HG03196 (cell line): ENCODE data around the gene TRMT10A.

Experiments used
- ATAC-seq: cut with Tn5 transposase; IDR thresholded peaks from one replicate; pipeline ENCODE4 v1.9.1; 2021; ENCODE audit not compliant: unreplicated experiment

Gene TRMT10A, protein sequence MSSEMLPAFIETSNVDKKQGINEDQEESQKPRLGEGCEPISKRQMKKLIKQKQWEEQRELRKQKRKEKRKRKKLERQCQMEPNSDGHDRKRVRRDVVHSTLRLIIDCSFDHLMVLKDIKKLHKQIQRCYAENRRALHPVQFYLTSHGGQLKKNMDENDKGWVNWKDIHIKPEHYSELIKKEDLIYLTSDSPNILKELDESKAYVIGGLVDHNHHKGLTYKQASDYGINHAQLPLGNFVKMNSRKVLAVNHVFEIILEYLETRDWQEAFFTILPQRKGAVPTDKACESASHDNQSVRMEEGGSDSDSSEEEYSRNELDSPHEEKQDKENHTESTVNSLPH

GRCh38 chr4:99563310-99564186, at the start of gene TRMT10A:
Gene TRMT10A, minus strand, starts transcription at chr4:99564039. Its CDS starts 4,701 bp downstream, at chr4:99559338.
- ATAC-seq = peak; percentile 95

DNA sequence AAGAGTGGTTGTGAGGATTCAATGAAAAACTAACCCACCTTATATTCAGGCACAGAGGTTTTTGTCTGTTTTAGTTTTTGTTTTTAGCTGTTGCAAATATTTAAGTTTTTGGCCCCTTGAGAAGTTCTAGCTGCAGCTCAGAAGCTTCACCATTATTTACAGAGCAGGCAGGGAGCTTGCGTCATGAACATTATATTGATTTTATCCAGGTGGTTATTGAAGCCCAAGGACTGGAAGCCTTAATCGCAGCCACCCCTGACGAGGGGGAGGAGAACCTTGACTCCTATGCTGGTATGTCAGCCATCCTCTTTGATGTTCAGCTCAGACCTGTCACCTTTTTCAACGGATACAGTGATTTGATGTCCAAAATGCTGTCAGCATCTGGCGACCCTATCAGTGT, 48.9 kb upstream of the TRMT10A start:
- ATAC-seq = no peak

GRCh38 chr4:99612281-99612680, 48.4 kb upstream of the TRMT10A start:
- ATAC-seq = no peak

DNA sequence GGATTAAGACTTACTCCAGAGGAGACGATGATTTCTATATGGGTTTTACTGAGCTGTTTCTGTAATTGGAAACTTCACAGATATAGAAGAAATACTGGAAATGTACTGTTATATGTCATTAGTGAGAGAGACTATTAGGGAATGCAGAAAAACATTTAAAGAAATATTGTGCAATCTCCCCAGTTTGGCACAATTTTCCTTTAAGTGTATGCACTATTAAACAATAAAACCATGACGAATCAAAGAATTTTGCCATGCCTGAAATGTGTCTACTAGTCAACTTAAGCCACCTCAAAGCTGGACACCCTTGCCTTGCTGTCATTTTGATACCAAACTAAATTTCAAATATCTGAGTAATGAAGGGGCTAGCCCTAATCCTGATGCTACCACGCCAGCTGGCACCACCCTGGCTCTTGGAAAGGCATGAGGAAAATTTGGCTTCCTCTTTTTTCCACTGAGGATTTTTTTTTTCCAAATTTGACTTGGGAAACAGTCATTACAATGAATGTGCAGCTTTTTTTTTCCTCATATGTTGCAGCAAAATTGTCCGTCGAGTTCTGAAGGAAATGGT, 46.9 kb upstream of the TRMT10A start:
- no peak for ATAC-seq

DNA sequence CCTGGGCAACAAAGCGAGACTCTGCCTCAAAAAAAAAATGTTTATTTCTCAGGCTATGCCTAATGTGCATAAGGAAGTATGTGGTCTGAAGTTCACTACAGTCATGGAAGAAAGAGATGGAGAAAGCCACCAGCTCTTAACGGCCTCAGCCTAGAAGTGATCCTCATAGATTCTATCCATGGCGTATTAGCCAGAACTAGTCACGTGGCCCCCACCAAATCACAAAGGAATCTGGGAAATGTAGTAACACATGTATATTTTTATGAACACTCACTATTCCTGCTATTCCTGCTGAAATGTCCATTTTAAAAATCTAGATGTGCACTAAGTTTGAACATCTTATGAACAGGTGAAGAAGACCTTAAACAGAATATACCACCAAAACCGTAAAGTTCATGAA, 44.6 kb upstream of the TRMT10A start:
- no peak for ATAC-seq

DNA sequence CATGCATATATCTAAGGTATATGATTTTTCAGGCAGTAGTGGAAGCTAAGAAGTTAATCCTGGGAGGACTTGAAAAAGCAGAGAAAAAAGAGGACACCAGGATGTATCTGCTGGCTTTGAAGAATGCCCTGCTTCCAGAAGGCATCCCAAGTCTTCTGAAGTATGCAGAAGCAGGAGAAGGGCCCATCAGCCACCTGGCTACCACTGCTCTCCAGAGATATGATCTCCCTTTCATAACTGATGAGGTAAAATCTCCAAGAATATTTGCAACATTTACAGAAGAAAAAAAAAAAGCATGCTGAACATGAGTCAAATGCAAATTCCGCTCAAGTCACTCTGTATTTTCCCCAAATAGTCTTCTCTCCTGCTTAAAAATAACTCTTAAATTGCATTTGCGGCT, 42.9 kb upstream of the TRMT10A start:
- no peak for ATAC-seq

- ATAC-seq = no peak
Measured at GRCh38 chr4:99594818-99595217, 31.0 kb upstream of the TRMT10A start.

DNA sequence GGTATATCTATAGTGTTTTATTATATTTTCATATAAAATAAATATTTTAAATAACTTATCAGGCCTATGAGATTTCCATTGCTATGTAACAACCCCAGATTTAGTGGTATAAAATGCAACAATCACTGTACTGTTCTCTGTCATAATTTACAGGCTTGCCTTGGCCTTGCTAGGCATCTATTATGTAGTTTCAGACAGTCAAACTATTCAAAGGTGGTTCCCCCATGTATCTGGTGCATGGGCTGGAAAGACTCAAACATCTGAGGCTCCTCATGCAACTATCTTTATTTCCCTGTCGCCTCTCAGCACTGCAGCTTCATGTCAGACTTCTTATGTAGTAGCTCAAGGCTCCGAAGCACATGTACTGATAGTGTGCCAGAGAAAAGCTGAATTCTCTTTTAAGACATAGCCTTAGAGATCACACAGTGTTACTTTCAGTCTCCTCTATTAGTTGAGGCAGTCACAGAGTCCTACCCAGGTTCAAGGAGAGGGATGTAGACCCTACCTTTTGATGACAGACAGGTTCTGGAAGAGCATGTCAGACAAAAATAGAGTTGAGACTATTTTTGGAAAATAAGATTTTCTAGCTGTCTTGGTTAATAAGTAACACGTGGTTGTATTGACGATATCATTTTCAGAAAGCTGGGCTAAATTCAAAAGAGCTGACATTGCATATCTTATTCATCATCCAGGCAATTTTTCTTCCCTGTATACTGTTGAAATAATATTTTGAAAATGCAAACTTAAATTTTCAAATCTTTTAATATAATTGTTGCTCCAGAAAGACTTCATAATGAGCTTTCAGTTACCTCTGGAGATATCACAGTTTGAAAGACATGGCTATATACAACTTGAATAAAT, 30.2 kb upstream of the TRMT10A start:
- ATAC-seq = no peak

DNA sequence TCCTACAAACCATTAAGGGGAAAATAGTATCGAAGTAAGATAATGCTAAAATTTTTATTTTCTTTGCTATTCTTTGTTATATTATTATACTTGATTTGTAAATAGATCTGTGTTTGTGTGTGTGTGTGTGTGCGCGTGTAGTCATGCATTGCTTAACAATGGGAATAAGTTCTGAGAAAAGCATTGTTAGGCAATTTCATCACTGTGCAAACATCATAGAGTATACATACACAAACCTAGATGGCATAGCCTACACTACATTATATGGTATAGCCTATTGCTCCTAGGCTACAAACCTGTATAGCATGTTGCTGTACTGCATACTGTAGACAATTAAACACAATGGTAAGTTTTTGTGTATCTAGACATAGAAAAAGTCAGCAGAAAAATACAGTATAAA, 27.9 kb upstream of the TRMT10A start:
- no peak for ATAC-seq

GRCh38 chr4:99587803-99588202, 24.0 kb upstream of the TRMT10A start:
- ATAC-seq = no peak

DNA sequence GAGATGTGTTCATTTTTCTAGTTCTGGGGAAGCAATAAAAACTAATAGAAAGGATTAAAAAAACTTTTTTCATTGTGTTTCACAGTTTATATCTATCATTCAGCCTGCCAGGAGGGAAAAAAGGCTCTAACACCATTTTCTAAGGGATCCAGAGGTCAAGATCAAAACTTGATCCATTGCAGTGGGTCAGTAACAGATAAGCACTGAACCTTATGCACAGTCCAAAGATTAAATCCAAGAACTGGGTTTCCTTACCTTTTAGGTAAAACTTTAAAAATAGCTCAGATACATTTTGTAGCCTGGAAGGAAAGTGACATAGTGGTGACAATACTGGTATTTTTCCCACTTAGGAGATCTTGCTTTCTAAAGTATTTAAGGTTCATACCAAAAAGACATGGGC, 23.5 kb upstream of the TRMT10A start:
- no peak for ATAC-seq

DNA sequence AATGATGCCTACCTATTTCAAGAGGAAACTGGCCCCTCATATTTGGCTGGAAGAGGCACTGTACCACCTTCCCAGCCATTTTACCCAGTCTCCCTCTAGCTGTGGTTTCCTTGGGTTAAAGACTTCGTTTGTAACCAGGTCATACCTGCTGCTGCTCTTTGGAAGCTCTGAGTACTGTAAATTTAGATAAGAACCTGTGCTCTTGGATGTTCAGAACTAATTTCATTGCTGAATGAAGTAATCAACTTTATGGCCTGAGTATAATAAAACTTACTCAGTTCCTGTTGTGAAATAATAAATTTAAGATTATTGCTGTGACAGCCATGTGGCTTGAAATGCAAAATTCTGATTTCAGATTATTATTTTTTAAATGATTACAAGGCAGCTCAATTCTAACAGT, 23.0 kb upstream of the TRMT10A start:
- no peak for ATAC-seq

GRCh38 chr4:99586322-99586721, 22.5 kb upstream of the TRMT10A start:
- ATAC-seq = no peak

- ATAC-seq = no peak
Measured at GRCh38 chr4:99585516-99585915, 21.7 kb upstream of the TRMT10A start.

DNA sequence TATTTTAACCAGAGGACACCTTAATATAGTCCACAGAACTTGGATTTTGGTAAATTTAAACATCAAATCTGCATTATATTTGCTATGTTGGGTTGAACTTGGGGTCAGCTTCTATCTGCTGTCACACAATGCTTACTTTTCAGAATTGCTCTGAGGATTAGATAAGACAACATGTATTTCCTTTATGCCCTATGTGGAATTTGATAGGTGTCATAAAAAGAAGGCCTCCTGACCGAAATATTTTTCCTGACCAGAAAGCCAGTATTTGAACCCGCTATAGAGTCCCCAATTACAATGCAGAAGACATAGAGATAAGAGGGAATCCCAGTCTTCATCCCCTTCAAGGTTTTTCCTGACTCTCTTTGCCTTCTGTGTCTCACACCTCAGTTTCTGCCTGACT, 14.9 kb upstream of the TRMT10A start:
- no peak for ATAC-seq

DNA sequence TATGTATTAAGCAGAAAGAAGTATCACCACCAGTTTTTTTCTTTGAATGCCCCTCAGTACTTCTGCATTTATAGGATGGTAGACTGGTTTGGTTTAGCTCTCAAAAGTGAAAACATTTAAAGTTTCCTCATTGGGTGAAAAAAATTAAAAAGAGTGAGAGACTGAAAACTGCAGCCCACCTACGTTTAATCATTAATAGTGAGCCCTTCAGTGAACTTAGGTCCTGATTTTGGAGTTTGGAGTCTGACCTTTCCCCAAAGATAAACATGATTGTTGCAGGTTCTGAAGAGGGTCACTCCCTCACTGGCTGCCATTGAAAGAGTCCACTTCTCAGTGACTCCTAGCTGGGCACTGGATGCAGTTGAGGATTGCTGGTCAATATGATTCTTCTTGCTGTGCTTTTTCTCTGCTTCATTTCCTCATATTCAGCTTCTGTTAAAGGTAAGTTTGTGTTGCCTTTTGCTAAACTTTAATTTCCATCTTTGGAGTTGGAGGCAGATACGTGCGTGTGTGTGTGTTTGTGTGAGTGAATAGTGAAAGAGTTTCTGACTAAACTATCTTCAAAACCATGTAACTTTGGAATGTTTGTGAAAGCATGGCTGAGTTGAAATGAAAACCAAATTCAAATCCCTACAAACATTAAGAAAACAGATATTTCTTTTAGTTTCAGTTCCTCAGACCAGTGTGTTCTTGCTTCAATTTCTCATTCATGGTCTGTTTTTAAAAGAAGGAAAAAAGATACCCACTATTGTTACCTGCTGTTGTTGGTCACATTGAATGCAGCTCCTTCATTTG, 10.9 kb upstream of the TRMT10A start, which contains the start of gene MTTP:
Gene MTTP (plus strand): TSS at position 295 of the 795 bp plus-strand sequence. CDS start 86 bp downstream, at position 381.
- ATAC-seq = peak; percentile 68

- no peak for ATAC-seq
Measured at GRCh38 chr4:99573735-99574368, 10.0 kb upstream of the TRMT10A start.

DNA sequence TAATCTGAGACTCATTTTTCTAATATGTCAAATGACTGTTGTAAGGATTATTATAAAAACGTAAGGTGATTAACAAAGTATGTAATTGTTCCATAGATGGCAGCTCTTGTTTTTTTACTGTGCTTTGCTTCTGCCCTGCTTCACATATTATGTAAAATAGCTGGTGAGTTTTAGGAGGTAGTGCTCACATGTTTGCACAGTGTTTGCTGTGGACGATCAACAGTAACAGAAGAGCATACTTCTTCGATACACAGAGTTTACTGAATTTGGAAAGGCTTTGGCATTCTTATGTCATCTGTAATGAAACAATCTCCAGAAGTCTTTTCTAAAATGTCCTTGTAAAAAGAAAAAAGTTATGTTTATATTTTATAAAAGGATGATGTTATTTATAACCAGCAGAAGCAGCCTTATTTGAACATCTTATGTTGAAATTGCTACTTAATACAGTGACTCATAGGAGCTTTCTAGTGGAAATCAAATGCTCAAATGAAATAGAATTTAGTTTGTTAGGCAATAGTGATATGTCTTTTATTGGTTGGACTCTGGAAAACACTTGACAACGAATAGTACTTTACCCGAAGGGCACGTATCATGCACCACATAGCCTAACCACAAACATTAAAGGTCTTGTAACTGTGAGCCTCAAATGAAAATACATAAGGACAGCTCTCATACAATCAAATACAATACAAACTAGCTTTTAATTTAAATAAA, 8.8 kb upstream of the TRMT10A start:
- ATAC-seq = no peak

DNA sequence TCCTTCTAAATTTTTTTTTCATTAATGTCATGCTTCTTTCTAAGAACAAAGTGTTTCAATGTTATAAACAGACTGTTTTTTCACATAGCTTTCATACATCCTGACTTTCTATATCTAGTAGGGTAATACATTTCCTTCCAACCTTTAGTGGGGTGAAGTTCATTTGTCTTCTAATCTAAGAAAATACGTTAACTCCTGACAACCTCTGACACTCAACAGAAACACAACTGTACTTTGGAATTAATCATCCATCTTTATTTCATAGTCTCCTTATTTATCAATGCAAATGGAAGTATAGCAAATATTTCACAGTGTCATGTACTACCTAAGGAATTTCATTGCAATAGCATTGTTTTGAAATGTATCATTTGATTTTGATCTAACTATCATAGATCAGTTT, 8.0 kb upstream of the TRMT10A start:
- no peak for ATAC-seq
